ENCODE results near the gene DPP6. TPM values are rescaled to one million over a fixed set of nuclear protein-coding genes. Genes with fewer than 3 reads are reported as not detected.
"Not testable (repeated sequence)": the region's sequence is repeated elsewhere in the genome, so short reads cannot be mapped to it uniquely, and the experiment has no call there.

The DPP6 gene
- total RNA-seq, 8 experiments from 2014 or later: 0.07 to 21.1 (median 1.7) TPM

GRCh38 chr7:154145922-154146706 lies 93.9 kb downstream of the DPP6 start:
- ATAC-seq (replicated peaks in 6 of 8); H3K4me1 ChIP-seq (replicated peaks in 1 of 2); in situ Hi-C loops (cut with MboI; ENCODE audit: low pct_unique_long_range_greater_than_20kb in 2 of 9, low sequenced_read_pairs in 9 of 9, unreplicated experiment in 9 of 9); H3K27ac ChIP-seq; H3K4me3 ChIP-seq: not testable (repeated sequence)
- no CpG with 5 or more reads among the region's 9 CpGs for WGBS, 10 experiments

- H3K4me1 ChIP-seq (replicated peaks in 1 of 2); H3K27ac ChIP-seq; H3K4me3 ChIP-seq; ATAC-seq (replicated peaks in 6 of 8); in situ Hi-C loops (cut with MboI; ENCODE audit: low pct_unique_long_range_greater_than_20kb in 2 of 9, low sequenced_read_pairs in 9 of 9, unreplicated experiment in 9 of 9): not testable (repeated sequence)
- no CpG with 5 or more reads among the region's 8 CpGs for WGBS, 10 experiments
These were observed 94.5 kb downstream of the DPP6 start for GRCh38 chr7:154146707-154147038.

GRCh38 chr7:154148791-154149516 lies 96.8 kb downstream of the DPP6 start:
- H3K4me3 ChIP-seq; H3K27ac ChIP-seq; ATAC-seq (replicated peaks in 6 of 8); in situ Hi-C loops (cut with MboI; ENCODE audit: low pct_unique_long_range_greater_than_20kb in 2 of 9, low sequenced_read_pairs in 9 of 9, unreplicated experiment in 9 of 9); H3K4me1 ChIP-seq (replicated peaks in 1 of 2): not testable (repeated sequence)
- WGBS, 10 experiments: no CpG with 5 or more reads among the region's 10 CpGs

GRCh38 chr7:154150656-154151055 lies 98.5 kb downstream of the DPP6 start:
- H3K4me1 ChIP-seq (replicated peaks in 1 of 2); H3K27ac ChIP-seq; H3K4me3 ChIP-seq; in situ Hi-C loops (cut with MboI; ENCODE audit: low pct_unique_long_range_greater_than_20kb in 2 of 9, low sequenced_read_pairs in 9 of 9, unreplicated experiment in 9 of 9); ATAC-seq (replicated peaks in 6 of 8): not testable (repeated sequence)
- 0 to 100% (median 80%) methylated on average over 1 to 4 of the region's 9 CpGs; no CpG with 5 or more reads in 5 of the 10 experiments for WGBS, 10 experiments

GRCh38 chr7:154151306-154151705 lies 99.1 kb downstream of the DPP6 start:
- H3K4me1 ChIP-seq (replicated peaks in 1 of 2); H3K27ac ChIP-seq; in situ Hi-C loops (cut with MboI; ENCODE audit: low pct_unique_long_range_greater_than_20kb in 2 of 9, low sequenced_read_pairs in 9 of 9, unreplicated experiment in 9 of 9); ATAC-seq (replicated peaks in 6 of 8); H3K4me3 ChIP-seq: not testable (repeated sequence)
- WGBS, 10 experiments: 20 to 100% (median 50%) methylated on average over 1 to 7 of the region's 11 CpGs; no CpG with 5 or more reads in 5 of the 10 experiments

- WGBS, 10 experiments: no CpG with 5 or more reads among the region's 3 CpGs
- H3K27ac ChIP-seq; H3K4me3 ChIP-seq; H3K4me1 ChIP-seq (replicated peaks in 1 of 2); in situ Hi-C loops (cut with MboI; ENCODE audit: low pct_unique_long_range_greater_than_20kb in 2 of 9, low sequenced_read_pairs in 9 of 9, unreplicated experiment in 9 of 9); ATAC-seq (replicated peaks in 6 of 8): not testable (repeated sequence)
These were observed 103.7 kb downstream of the DPP6 start for GRCh38 chr7:154155928-154156327.

- WGBS, 10 experiments: 0 to 100% (median 81%) methylated on average over 1 to 2 of the region's 6 CpGs; no CpG with 5 or more reads in 7 of the 10 experiments
- H3K4me1 ChIP-seq (replicated peaks in 1 of 2); in situ Hi-C loops (cut with MboI; ENCODE audit: low pct_unique_long_range_greater_than_20kb in 2 of 9, low sequenced_read_pairs in 9 of 9, unreplicated experiment in 9 of 9); H3K27ac ChIP-seq; H3K4me3 ChIP-seq; ATAC-seq (replicated peaks in 6 of 8): not testable (repeated sequence)
These were observed 110.7 kb downstream of the DPP6 start for GRCh38 chr7:154162921-154163320.

- ATAC-seq (replicated peaks in 6 of 8); H3K4me3 ChIP-seq; H3K27ac ChIP-seq; in situ Hi-C loops (cut with MboI; ENCODE audit: low pct_unique_long_range_greater_than_20kb in 2 of 9, low sequenced_read_pairs in 9 of 9, unreplicated experiment in 9 of 9); H3K4me1 ChIP-seq (replicated peaks in 1 of 2): not testable (repeated sequence)
- WGBS, 10 experiments: no CpG with 5 or more reads among the region's 3 CpGs
These were observed 111.4 kb downstream of the DPP6 start for GRCh38 chr7:154163642-154164041.

- no peak overlapping the region for H3K4me3 ChIP-seq
- no peak overlapping the region for H3K27ac ChIP-seq
- no peak for ATAC-seq (replicated peaks in 6 of 8)
- WGBS, 10 experiments: no CpG with 5 or more reads among the region's 4 CpGs
- no peaks in the 10 kb centered on the region for H3K4me1 ChIP-seq (replicated peaks in 1 of 2)
- in situ Hi-C loops (cut with MboI; ENCODE audit: low pct_unique_long_range_greater_than_20kb in 2 of 9, low sequenced_read_pairs in 9 of 9, unreplicated experiment in 9 of 9): no loop called here
These were observed 114.9 kb downstream of the DPP6 start for GRCh38 chr7:154167051-154167450.

- Histone ChIP-seq H3K4me3 (no peak overlapping the region), H3K4me1 (replicated peaks in 1 of 2) (no peaks in the 10 kb centered on the region), H3K27ac (no peak overlapping the region)
- 0 to 100% (median 38%) methylated on average over 1 to 3 of the region's 4 CpGs; no CpG with 5 or more reads in 1 of the 10 experiments for WGBS, 10 experiments
- ATAC-seq (replicated peaks in 6 of 8): no peak
- in situ Hi-C loops (cut with MboI; ENCODE audit: low pct_unique_long_range_greater_than_20kb in 2 of 9, low sequenced_read_pairs in 9 of 9, unreplicated experiment in 9 of 9): no loop called here
These were observed 115.6 kb downstream of the DPP6 start for GRCh38 chr7:154167807-154168206.

- no peak overlapping the region for H3K4me3 ChIP-seq
- no peaks in the 10 kb centered on the region for H3K4me1 ChIP-seq (replicated peaks in 1 of 2)
- no peak overlapping the region for H3K27ac ChIP-seq
- ATAC-seq (replicated peaks in 6 of 8): no peak
- WGBS, 10 experiments: 0 to 20% methylated on average over 1 of the region's 1 CpG; no CpG with 5 or more reads in 8 of the 10 experiments
- in situ Hi-C loops (cut with MboI; ENCODE audit: low pct_unique_long_range_greater_than_20kb in 2 of 9, low sequenced_read_pairs in 9 of 9, unreplicated experiment in 9 of 9): no loop called here
These were observed 119.2 kb downstream of the DPP6 start for GRCh38 chr7:154171422-154171821.

- no peak overlapping the region for H3K4me3 ChIP-seq
- H3K27ac ChIP-seq: no peak overlapping the region
- 14 to 83% (median 52%) methylated on average over 2 to 3 of the region's 3 CpGs; no CpG with 5 or more reads in 1 of the 10 experiments for WGBS, 10 experiments
- in situ Hi-C loops (cut with MboI; ENCODE audit: low pct_unique_long_range_greater_than_20kb in 2 of 9, low sequenced_read_pairs in 9 of 9, unreplicated experiment in 9 of 9): no loop called here
- no peaks in the 10 kb centered on the region for H3K4me1 ChIP-seq (replicated peaks in 1 of 2)
- no peak for ATAC-seq (replicated peaks in 6 of 8)
These were observed 120.0 kb downstream of the DPP6 start for GRCh38 chr7:154172236-154172635.

GRCh38 chr7:154177584-154177983 lies 125.4 kb downstream of the DPP6 start:
- Histone ChIP-seq H3K27ac (no peak overlapping the region), H3K4me1 (replicated peaks in 1 of 2) (no peaks in the 10 kb centered on the region), H3K4me3 (no peak overlapping the region)
- in situ Hi-C loops (cut with MboI; ENCODE audit: low pct_unique_long_range_greater_than_20kb in 2 of 9, low sequenced_read_pairs in 9 of 9, unreplicated experiment in 9 of 9): no loop called here
- WGBS, 10 experiments: 17 to 96% (median 70%) methylated on average over 2 to 7 of the region's 7 CpGs; no CpG with 5 or more reads in 1 of the 10 experiments
- no peak for ATAC-seq (replicated peaks in 6 of 8)

Measured in motor neuron (in vitro differentiated cells).